Activated CD8-positive, alpha-beta memory T cell treated with anti-CD3 and anti-CD28 coated beads for 1 hour (primary cell): ENCODE data around the gene SLC12A3.
"Not testable (repeated sequence)": the region's sequence is repeated elsewhere in the genome, so short reads cannot be mapped to it uniquely, and the experiment has no call there.

ENCODE experiments used
- DNase-seq, 2 donors: peaks; one replicate each; pipeline ENCODE4 v3.0.0-alpha.2; 2020; ENCODE audit warnings: low read depth in 1 of 2; ENCODE audit errors: extremely low read depth in 1 of 2

The SLC12A3 gene

GRCh38 chr16:56868766-56869165, 3.8 kb downstream of the SLC12A3 start:
- not testable (repeated sequence) for DNase-seq

DNA sequence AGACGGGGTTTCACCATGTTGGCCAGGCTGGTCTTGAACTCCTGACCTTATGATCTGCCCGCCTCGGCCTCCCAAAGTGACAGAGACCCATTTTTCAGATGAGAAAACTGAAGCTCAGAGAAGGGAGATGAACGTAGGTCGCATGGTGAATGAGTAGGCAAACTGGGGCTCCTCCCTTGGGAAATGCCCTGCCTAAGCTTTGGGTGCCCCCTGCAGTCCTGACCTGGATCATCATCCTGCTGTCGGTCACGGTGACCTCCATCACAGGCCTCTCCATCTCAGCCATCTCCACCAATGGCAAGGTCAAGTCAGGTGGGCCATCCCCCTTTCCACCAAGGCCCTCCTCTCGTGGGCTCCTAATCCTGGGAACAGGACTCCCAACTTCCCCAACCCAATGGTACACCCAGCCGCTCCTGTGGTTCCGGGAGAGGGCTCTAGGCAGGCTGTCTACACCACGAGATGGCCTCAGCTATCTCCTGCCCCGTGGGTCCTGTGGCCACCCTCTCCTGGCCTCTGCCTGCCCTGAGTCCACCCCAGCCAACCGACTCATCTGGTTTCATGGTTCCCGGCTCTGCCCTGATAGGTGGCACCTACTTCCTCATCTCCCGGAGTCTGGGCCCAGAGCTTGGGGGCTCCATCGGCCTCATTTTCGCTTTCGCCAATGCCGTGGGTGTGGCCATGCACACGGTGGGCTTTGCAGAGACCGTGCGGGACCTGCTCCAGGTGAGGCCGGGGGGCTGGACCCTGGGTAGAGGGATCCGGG, 4.7 kb downstream of the SLC12A3 start:
- no peak for DNase-seq

- no peak for DNase-seq
Observed at GRCh38 chr16:56870276-56870888, 5.4 kb downstream of the SLC12A3 start.

DNA sequence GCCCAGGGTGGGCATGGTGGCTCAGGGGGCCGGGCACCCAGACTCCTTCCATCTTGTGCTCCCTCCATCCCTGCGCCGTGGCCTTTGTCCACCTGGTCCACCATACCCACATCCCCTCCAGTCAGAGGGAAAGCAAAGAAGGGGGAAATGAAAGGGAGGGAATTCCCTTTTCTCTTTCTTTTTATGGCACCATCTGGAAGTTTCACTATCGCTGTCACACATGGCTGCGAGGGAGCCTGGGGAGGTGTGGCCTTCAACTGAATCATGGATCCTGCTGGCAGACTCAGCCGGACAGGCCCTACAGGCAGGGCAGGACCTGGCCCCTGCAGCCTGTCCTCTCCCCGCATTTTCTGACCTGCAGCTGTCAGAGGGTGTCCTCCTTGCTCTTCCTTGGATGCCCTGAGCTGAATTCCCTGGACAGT, 6.2 kb downstream of the SLC12A3 start:
- no peak for DNase-seq

DNA sequence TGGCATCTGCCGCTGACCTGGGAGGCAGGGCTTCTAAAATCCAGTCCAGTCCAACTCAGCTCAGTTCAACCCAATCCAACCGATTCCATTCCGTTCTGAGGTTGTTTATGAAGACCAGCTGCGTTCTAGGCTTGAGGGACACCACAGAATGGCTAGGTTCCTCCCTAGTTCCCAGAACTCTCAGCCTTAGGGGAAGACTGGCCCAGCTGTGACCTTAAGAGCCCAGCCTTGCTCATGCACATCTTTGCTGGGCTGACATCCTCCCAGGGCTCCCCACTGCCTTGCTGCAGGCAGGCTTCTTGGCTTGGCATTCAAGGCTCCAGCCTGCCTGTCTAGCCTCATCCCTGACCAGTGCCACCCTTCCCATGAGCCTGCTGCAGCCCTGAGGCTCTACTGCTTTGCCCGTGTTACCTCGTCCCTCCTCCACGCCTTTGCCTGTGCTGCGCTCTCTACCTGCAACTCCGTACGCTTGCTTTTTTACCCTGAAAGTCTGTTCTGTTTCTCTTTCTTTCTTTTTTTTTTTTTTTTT, 7.9 kb downstream of the SLC12A3 start:
- no peak for DNase-seq

DNA sequence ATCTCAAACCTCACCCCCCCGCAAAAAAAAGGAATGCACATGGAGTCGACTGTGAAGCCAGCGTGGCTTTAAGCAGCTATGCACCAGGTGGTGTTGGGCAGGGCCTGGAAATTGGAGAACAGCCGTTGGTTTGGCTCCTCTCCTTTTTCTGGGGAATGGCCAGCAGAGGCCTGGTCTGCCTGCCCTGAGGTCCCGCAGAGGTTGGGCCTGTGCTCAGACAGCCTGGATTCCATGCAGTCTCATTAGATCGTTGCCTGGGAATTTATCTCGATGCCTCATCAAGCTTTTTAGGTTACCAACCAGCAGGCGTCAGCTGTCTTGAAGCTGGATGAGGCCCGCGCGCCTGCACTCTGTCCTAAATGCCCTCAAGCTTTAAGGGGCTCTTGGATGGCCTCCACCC, 9.8 kb downstream of the SLC12A3 start:
- DNase-seq: no peak

GRCh38 chr16:56876048-56876447, 11.0 kb downstream of the SLC12A3 start:
- DNase-seq: no peak

- DNase-seq: no peak
Observed at GRCh38 chr16:56877486-56878182, 12.6 kb downstream of the SLC12A3 start.

DNA sequence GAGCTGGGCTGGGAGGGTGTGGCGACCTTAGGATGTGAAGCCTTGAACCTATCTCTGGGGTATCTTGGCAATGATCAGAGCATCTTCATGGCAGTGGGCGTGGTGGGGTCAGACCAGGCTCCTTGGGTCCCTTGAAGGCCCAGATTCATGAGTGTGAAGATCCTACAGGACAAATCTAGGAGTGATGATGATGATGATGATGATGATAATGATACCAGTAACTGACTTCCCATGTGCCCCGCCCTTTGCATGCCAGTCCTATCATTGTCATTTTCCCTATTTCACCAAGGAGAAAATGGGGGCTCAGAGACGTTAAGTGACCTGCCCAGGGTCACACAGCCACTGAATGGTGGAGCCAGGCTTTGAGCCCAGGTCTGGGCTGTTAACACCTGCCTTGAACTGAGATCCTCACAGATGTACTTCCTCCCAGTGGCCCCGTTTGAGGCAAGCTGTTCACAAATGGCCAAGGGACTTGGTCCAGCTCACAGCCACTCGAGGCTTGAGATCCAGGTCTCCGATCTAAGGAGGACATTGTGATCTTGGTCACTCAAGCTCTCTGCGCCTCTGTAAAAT, 13.4 kb downstream of the SLC12A3 start:
- no peak for DNase-seq

GRCh38 chr16:56879276-56879675, 14.3 kb downstream of the SLC12A3 start:
- no peak for DNase-seq

DNA sequence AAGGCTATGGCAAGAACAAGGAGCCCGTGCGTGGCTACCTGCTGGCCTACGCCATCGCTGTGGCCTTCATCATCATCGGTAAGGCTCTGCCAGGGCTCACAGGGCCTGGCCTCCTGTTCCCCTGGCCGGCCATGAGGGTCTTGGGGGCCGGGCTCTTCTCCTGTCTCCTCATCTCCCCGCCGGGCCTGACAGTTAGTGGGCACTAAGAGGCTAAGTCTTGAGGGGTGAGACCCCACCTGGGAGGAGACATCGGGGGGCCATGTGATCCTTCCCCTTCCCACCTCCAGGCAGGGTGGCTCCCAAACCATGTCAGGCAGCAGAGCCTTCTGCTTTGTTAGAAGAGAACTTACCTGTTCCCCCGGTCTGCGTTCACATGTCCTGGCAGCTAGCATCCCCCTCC, 15.2 kb downstream of the SLC12A3 start:
- no peak for DNase-seq

DNA sequence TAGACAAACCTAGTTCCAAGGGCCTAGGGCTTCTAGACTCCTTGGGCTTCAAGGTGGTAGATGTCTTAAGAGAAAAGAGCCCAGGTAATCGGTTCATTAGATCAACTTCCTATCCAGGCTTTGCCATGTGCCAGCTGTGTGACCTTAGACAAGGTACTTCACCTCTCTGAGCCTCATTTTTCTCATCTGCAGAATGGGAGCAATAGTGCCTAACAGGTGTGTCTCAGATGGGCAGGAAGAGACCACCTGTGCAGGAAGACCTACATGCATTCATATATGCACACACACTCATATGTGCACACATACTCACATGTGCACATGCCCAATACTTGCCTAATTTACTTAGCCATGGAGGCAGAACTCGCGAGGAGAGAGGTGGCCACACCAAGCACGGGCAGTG, 15.7 kb downstream of the SLC12A3 start:
- no peak for DNase-seq

GRCh38 chr16:56882077-56882800, 17.2 kb downstream of the SLC12A3 start:
- DNase-seq: no peak

GRCh38 chr16:56883586-56883985, 18.6 kb downstream of the SLC12A3 start:
- no peak for DNase-seq

GRCh38 chr16:56884026-56884582, 19.1 kb downstream of the SLC12A3 start:
- no peak for DNase-seq

DNA sequence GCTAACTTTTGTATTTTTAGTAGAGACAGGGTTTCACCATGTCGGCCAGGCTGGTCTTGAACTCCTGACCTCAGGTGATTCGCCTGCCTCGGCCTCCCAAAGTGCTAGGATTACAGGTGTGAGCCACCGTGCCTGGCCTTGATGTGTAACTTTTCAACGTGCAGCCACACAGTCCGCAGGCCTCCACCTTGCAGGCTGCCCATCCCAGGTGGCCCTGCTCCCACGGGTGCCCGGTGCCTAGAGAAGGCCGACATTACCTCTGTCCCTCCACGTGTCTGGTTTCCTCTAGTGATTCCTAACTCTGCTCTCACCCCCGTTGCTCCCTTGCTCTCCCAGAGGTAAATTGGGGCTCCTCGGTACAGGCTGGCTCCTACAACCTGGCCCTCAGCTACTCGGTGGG, 19.9 kb downstream of the SLC12A3 start:
- DNase-seq: not testable (repeated sequence)

- no peak for DNase-seq
Observed at GRCh38 chr16:56885446-56886162, 20.6 kb downstream of the SLC12A3 start.

- no peak for DNase-seq
Observed at GRCh38 chr16:56886296-56886695, 21.3 kb downstream of the SLC12A3 start.

GRCh38 chr16:56886826-56887225, 21.8 kb downstream of the SLC12A3 start:
- no peak for DNase-seq

DNA sequence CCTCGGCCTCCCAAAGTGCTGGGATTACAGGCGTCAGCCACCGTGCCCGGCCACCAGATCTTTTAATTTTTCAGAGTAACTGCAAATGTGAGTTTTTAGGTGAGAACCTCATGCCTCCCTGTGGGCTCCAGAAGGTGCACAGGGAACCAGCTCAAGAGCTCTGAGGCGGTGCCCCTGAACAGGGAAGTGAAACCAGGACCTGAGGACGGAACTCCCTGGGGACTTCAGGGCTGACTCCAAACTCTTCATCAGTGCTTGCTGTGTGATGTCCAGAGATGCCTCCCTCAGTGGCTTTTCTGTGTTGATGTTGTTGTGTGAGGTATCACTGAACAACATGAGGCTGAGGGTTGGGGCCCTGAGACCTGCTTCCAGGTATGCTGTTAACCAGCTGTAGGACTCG, 23.8 kb downstream of the SLC12A3 start:
- DNase-seq: no peak
